Peyer's patch (tissue), 4 donors: ENCODE measurements around the gene UMOD. TPM values are rescaled to one million over a fixed set of nuclear protein-coding genes. Genes with fewer than 3 reads are reported as not detected.

Experiments
- DNase-seq, 3 donors: peaks; one replicate each; pipeline ENCODE4 v3.0.0-alpha.2; 2017 to 2019
- H3K27ac ChIP-seq, 4 donors: fragments of 200-600 bp; sonication (generic); one replicate each; pipeline ENCODE4 v1.5.1; 2016 to 2019
- H3K27me3 ChIP-seq, 2 donors: fragments of 200-600 bp; sonication (generic); one replicate each; pipeline ENCODE4 v1.5.1; 2019
- H3K36me3 ChIP-seq, 3 donors: fragments of 200-600 bp; sonication (generic); one replicate each; pipeline ENCODE4 v1.5.1; 2016 to 2019
- H3K4me1 ChIP-seq, 4 donors: fragments of 200-600 bp; sonication (generic); one replicate each; pipeline ENCODE4 v1.5.1; 2016 to 2019
- H3K4me3 ChIP-seq, 4 donors: fragments of 200-600 bp; sonication (generic); 1 replicate in 3 of 4; 2 replicates in 1 of 4; pipeline ENCODE4 v1.5.1; 2016 to 2019; ENCODE audit warnings: mild to moderate bottlenecking in 1 of 4
- H3K9me3 ChIP-seq, 4 donors: fragments of 200-600 bp; sonication (generic); one replicate each; pipeline ENCODE4 v1.5.1; 2016 to 2019; ENCODE audit warnings: mild to moderate bottlenecking in 1 of 4
- POLR2A ChIP-seq, 2 donors: fragments of 450-650 bp; IDR thresholded peaks; one replicate each; pipeline ENCODE4 v1.5.1; 2017; ENCODE audit warnings: antibody characterized with exemption in 2 of 2, mild to moderate bottlenecking in 2 of 2, moderate library complexity in 2 of 2
- total RNA-seq, 4 donors: library from RNA; depleted of rRNA; stranded (reverse); fragments of >200 nt; gene quantifications; one replicate each; pipeline ENCODE4 v1.1.0, GENCODE V29; 2016
- TF ChIP-seq, protein P1 (sequence below), 6 experiments: fragments of 450-650 bp in 4 of 6; fragments of 200-600 bp in 2 of 6; sonication (generic) in 1 of 6; IDR thresholded peaks; one replicate each; pipeline ENCODE4 v1.5.1; 2017 to 2019; ENCODE audit warnings: antibody characterized with exemption in 6 of 6, mild to moderate bottlenecking in 3 of 6, moderate library complexity in 1 of 6

Gene UMOD
- total RNA-seq, 4 donors from 2014 or later: not detected

DNA sequence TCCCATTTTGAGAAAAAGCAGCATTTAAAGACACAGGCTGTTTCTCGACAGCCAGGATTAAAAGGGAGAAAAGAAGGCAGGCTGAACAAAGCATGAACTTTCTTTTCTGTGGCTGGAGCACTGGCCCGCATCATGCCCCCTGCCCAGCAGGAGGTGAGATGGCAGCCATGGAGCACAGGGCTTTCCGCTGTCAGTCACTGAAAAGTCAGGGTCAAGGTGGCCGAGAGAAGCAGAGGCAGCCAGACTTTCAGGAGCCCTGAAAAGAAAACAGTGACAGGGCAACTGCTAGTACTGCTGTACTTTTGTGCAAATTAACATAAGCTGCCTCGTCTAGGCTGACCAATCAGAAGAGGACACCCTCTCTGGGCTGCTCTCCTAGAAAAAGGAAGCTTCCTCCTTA lies 19.4 kb downstream of the UMOD start:
- H3K4me3 ChIP-seq: no peak overlapping the region
- DNase-seq: no peak
- H3K36me3 ChIP-seq: no peaks in the 10 kb centered on the region
- no peak overlapping the region for H3K27ac ChIP-seq
- no peaks in the 10 kb centered on the region for H3K27me3 ChIP-seq
- H3K9me3 ChIP-seq: no peaks in the 10 kb centered on the region
- TF ChIP-seq POLR2A (IDR thresholded peaks at IDR 0.05): no peak
- TF ChIP-seq, protein P1, sequence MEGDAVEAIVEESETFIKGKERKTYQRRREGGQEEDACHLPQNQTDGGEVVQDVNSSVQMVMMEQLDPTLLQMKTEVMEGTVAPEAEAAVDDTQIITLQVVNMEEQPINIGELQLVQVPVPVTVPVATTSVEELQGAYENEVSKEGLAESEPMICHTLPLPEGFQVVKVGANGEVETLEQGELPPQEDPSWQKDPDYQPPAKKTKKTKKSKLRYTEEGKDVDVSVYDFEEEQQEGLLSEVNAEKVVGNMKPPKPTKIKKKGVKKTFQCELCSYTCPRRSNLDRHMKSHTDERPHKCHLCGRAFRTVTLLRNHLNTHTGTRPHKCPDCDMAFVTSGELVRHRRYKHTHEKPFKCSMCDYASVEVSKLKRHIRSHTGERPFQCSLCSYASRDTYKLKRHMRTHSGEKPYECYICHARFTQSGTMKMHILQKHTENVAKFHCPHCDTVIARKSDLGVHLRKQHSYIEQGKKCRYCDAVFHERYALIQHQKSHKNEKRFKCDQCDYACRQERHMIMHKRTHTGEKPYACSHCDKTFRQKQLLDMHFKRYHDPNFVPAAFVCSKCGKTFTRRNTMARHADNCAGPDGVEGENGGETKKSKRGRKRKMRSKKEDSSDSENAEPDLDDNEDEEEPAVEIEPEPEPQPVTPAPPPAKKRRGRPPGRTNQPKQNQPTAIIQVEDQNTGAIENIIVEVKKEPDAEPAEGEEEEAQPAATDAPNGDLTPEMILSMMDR (IDR thresholded peaks at IDR 0.05): no peak
- H3K4me1 ChIP-seq: no peaks in the 10 kb centered on the region

DNA sequence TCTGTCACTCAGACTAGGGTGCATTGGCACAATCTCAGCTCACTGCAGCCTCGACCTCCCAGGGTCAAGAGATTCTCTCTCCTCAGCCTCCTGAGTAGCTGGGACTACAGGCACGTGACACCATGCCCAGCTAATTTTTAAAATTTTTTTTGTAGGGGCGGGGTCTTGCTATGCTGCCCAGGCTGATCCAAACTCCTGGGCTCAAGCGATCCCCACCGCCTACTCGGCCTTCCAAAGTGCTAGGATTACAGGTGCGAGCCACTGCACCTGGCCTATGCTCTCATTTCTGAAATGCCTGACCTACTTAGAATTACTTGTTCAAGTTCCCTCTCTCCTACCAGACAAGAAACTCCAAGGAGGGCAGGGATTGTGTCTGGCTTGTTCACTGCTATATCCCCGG lies 20.1 kb downstream of the UMOD start:
- Histone ChIP-seq H3K4me1 (no peaks in the 10 kb centered on the region), H3K4me3 (no peak overlapping the region), H3K36me3 (no peaks in the 10 kb centered on the region), H3K9me3 (no peaks in the 10 kb centered on the region), H3K27me3 (no peaks in the 10 kb centered on the region), H3K27ac (no peak overlapping the region)
- TF ChIP-seq, protein P1 (IDR thresholded peaks at IDR 0.05): no peak
- no peak for TF ChIP-seq POLR2A (IDR thresholded peaks at IDR 0.05)
- no peak for DNase-seq

GRCh38 chr16:20331635-20332034 lies 20.9 kb downstream of the UMOD start:
- no peaks in the 10 kb centered on the region for H3K36me3 ChIP-seq
- H3K27me3 ChIP-seq: no peaks in the 10 kb centered on the region
- H3K4me1 ChIP-seq: no peaks in the 10 kb centered on the region
- DNase-seq: no peak
- no peak overlapping the region for H3K4me3 ChIP-seq
- H3K9me3 ChIP-seq: no peaks in the 10 kb centered on the region
- TF ChIP-seq, protein P1 (IDR thresholded peaks at IDR 0.05): no peak
- TF ChIP-seq POLR2A (IDR thresholded peaks at IDR 0.05): no peak
- no peak overlapping the region for H3K27ac ChIP-seq

DNA sequence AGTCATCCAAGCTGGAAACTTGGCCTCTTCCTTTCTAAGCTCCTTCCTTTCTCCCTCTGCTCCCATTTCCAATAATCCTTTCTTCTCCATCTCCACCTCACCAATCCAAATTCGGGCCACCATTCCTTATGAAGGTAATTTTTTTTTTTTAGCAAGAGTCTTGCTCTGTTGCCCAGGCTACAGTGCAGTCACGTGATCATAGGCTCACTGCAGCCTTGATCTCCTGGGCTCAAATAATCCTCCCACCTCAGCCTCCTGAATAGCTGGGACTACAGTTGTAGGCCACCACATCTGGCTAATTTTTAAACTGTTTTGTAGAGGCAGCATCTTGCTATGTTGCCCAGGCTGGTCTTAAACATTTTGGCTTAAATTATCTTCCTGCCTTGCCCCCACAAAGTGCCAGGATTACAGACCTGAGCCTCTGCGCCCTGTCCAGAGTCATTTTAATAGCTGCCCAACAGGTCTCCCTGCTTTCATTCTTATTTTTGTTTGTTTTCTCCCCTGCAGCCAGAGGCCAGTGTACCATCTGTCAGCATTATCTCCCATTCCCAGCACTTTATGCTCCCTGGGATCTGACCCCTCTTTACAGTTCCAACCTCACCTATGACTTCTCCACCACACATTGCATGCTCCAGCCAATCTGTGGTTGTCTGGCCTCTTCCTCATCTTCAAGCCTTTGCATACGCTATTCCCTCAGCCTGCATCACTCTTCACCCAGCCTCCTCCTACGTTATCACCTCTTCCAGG lies 22.9 kb downstream of the UMOD start:
- H3K27ac ChIP-seq: no peak overlapping the region

DNA sequence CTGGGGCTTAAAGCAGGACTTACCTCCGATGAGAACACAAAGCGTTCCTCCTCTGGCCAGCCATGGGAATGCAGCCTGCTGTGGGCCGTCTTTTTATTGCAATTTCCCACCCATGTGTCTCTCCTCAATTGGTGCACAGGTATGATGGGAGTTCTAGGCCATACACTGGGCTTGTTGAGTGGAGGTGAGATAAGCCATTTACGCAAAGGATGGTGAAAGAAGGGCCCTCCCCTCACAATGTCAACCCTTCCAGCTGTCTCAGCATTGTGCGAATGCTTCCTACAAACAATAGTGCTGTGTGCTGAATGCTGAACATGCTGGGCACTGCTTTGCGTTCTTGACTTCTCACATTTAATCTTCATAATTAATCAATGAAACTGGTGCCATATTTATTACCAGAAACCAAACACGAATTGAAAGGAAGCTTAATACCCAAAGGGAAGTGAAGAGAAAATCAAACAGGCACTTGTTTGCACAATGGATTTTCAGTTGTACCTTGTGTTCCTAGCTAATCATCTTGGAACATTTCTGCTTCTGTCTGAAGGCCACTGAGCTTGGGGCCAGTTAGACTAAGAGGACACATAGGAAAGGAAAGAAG lies 25.0 kb downstream of the UMOD start, which contains the start of gene GP2:
TSS of gene GP2 (minus strand) at position 70 of the 598 bp plus-strand sequence. CDS start 1,082 bp downstream, outside the sequence.
- TF ChIP-seq, protein P1 (IDR thresholded peaks at IDR 0.05): no peak
- no peak for TF ChIP-seq POLR2A (IDR thresholded peaks at IDR 0.05)
- Histone ChIP-seq H3K9me3 (no peaks in the 10 kb centered on the region), H3K36me3 (no peaks in the 10 kb centered on the region), H3K27ac (no peak within 1 kb of the TSS), H3K4me1 (no peaks in the 10 kb centered on the region), H3K27me3 (no peaks in the 10 kb centered on the region), H3K4me3 (no peak within 1 kb of the TSS)
- DNase-seq: no peak

More for the DNA sequence above, 22.9 kb downstream of the UMOD start:
- Histone ChIP-seq H3K9me3 (no peaks in the 10 kb centered on the region), H3K4me3 (no peak overlapping the region), H3K36me3 (no peaks in the 10 kb centered on the region), H3K27me3 (no peaks in the 10 kb centered on the region), H3K4me1 (no peaks in the 10 kb centered on the region)
- no peak for TF ChIP-seq POLR2A (IDR thresholded peaks at IDR 0.05)
- TF ChIP-seq, protein P1 (IDR thresholded peaks at IDR 0.05): no peak
- no peak for DNase-seq
